Measurements from ENCODE around the gene NUP214. TPM values are rescaled to one million over a fixed set of nuclear protein-coding genes. Genes with fewer than 3 reads are reported as not detected.

Gene NUP214
- polyA plus RNA-seq, 1 of the 3 experiments (the other 2 are of a cell fraction), result 8.0 TPM

GRCh38 chr9:131149688-131150053 is 24.3 kb downstream of the NUP214 start (continued):
- no peak for TF ChIP-seq REST (IDR thresholded peaks at IDR 0.05; ENCODE audit: low read depth, low read length)
- no peak for TF ChIP-seq RXRA (IDR thresholded peaks at IDR 0.05; ENCODE audit: borderline replicate concordance, low read depth)

GRCh38 chr9:131153595-131153994 is 28.2 kb downstream of the NUP214 start:
- no peak for TF ChIP-seq CHD2 (IDR thresholded peaks at IDR 0.05; ENCODE audit: low read length, partially characterized antibody)
- TF ChIP-seq IRF3 (IDR thresholded peaks at IDR 0.05; ENCODE audit: low read depth, low read length), result no peak
- TF ChIP-seq USF1 (IDR thresholded peaks at IDR 0.05; ENCODE audit: borderline replicate concordance, low read depth), result no peak
- no peak for TF ChIP-seq GABPA (IDR thresholded peaks at IDR 0.05; ENCODE audit: low read depth)
- no peak for TF ChIP-seq JUND (IDR thresholded peaks at IDR 0.05)
- TF ChIP-seq SMC3 (IDR thresholded peaks at IDR 0.05; ENCODE audit: low read depth, low read length), result no peak
- no peak for TF ChIP-seq RCOR1 (IDR thresholded peaks at IDR 0.05; ENCODE audit: low read length)
- no peak for TF ChIP-seq TCF12 (IDR thresholded peaks at IDR 0.05)
- TF ChIP-seq ZBTB33 (IDR thresholded peaks at IDR 0.05; ENCODE audit: borderline replicate concordance, low read depth), result no peak
- TF ChIP-seq REST (IDR thresholded peaks at IDR 0.05; ENCODE audit: low read depth, low read length), result no peak
- no peak for TF ChIP-seq CTCF (IDR thresholded peaks at IDR 0.05)
- no peak for TF ChIP-seq POLR2AphosphoS5 (IDR thresholded peaks at IDR 0.05; ENCODE audit: low read depth, low read length)
- Histone ChIP-seq H3K36me3 (replicated peaks in 1 of 2; ENCODE audit: control insufficient read depth in 1 of 2, insufficient read depth in 2 of 2, low read length in 1 of 2) (peaks cover 59 to 71% of the 10 kb centered on the region in 2 experiments), H2AFZ (ENCODE audit: low read depth) (no peak overlapping the region), H3K27ac (ENCODE audit: low read depth in 2 of 2, low read length in 1 of 2) (no peak overlapping the region), H3K4me1 (ENCODE audit: control insufficient read depth in 1 of 2, insufficient read depth in 2 of 2, low read depth in 1 of 2, low read length in 1 of 2) (no peaks in the 10 kb centered on the region), H4K20me1 (ENCODE audit: insufficient read depth) (no peaks in the 10 kb centered on the region), H3K27me3 (ENCODE audit: insufficient read depth) (no peaks in the 10 kb centered on the region), H3K79me2 (ENCODE audit: insufficient read depth) (peaks cover 20% of the 10 kb centered on the region), H3K9ac (no peak overlapping the region), H3K9me2 (no peaks in the 10 kb centered on the region), H3K4me2 (no peak overlapping the region), H3K9me3 (no peaks in the 10 kb centered on the region), H3F3A (replicated peaks; ENCODE audit: insufficient read depth) (peaks cover 8% of the 10 kb centered on the region), H3K4me3 (ENCODE audit: low read depth in 2 of 2, low read length in 1 of 2) (no peak overlapping the region)
- 96% methylated on average over 4 of the region's 4 CpGs for WGBS (ENCODE audit: low lambda C conversion rate)
- no peak for DNase-seq
- CTCF ChIA-PET, result interaction anchor here (1.4 kb wide), 1 partner anchor 183 kb away, joined by 4 read pairs; no protein-coding TSS in a partner anchor
- POLR2A ChIA-PET, result no interaction called here

Data from SK-N-SH (cell line).